ENCODE measurements around the gene LAMA3.

Gene LAMA3

DNA sequence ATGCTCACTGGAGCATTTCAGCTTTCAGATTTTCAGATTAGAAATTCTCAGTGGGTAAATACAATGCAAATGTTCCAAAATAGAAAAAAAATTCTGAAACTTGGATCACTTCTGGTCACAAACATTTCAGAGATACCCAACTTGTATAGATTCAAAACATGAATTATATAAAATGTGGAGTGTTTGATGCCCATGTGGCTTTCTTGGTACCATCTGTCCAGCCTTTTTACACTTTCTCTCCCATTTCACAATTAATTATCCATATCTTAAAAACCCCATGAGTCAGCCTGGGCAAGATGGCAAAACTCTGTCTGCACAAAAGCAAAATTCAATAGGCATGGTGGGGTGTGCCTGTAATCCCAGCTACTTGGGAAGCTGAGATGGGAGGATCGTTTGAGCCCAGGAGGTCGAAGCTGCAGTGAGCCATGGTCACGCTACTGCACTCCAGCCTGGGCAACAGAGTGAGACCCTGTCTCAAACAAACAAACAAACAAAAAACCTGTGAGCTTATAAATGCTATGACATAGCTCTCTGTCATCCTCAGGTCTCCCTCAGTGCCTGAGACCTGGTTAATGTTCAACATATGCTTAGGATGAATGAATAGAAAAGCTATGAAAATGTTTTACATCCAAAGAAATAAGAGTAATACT lies 179.0 kb downstream of the LAMA3 start:
- no peaks in the 10 kb centered on the region for H3K9me3 ChIP-seq (ENCODE audit: control insufficient read depth in 1 of 2, low read length in 2 of 2)
- H3K4me1 ChIP-seq (ENCODE audit: control insufficient read depth in 1 of 2, insufficient read depth in 2 of 2, low read length in 2 of 2) = peaks cover 16 to 21% of the 10 kb centered on the region in 2 donors
- H3K9ac ChIP-seq (ENCODE audit: low read depth in 1 of 2, low read length in 2 of 2) = no peak overlapping the region
- no peak overlapping the region for H3K4me3 ChIP-seq (ENCODE audit: low read depth in 1 of 2, low read length in 2 of 2)
- no peaks in the 10 kb centered on the region for H3K36me3 ChIP-seq (ENCODE audit: control insufficient read depth in 1 of 2, insufficient read depth in 2 of 2, low read length in 2 of 2)
- no peaks in the 10 kb centered on the region for H3K27me3 ChIP-seq (ENCODE audit: control insufficient read depth in 1 of 2, insufficient read depth in 2 of 2, low read length in 2 of 2)
- no peak overlapping the region for H3K27ac ChIP-seq (ENCODE audit: low read depth, low read length)

DNA sequence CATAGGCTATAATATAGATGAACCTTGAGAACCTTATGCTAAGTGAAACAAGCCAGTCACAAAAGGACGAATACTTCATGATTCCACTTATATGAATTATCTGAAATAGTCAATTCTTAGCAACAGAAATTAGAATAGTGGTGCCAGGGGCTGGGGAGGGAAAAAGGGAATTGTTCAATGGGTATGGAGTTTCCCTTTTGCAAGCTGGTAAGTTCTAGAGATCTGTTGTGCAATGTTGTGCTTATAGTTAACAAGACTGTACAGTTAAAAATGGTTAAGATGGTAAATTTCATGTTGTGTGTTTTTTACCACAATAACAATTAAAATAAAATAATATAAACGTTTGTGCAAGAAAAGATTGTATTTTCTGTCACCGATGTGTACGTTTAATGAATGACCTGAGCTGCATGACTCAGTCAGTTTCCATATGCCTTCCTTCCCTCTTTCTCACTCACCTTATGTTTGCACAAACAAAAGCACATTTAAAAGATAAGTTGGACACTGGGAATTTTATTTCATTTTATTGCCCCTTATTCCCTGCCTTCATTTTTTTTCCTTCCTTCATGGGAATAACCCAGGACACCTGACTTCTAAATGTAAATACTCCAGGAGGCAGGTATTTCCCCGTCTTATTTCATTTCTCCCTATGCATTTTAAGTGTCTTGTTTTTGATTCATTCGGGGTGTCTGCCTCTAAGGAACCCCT lies 181.6 kb downstream of the LAMA3 start:
- Histone ChIP-seq H3K9me3 (ENCODE audit: control insufficient read depth in 1 of 2, low read length in 2 of 2) (no peaks in the 10 kb centered on the region), H3K9ac (ENCODE audit: low read depth in 1 of 2, low read length in 2 of 2) (peak overlapping the region in 1 of 2 donors; percentile 59), H3K4me1 (ENCODE audit: control insufficient read depth in 1 of 2, insufficient read depth in 2 of 2, low read length in 2 of 2) (peaks cover 16 to 21% of the 10 kb centered on the region in 2 donors), H3K36me3 (ENCODE audit: control insufficient read depth in 1 of 2, insufficient read depth in 2 of 2, low read length in 2 of 2) (no peaks in the 10 kb centered on the region), H3K4me3 (ENCODE audit: low read depth in 1 of 2, low read length in 2 of 2) (peak overlapping the region; percentile 52 to 61), H3K27ac (ENCODE audit: low read depth, low read length) (no peak overlapping the region), H3K27me3 (ENCODE audit: control insufficient read depth in 1 of 2, insufficient read depth in 2 of 2, low read length in 2 of 2) (no peaks in the 10 kb centered on the region)

- Histone ChIP-seq H3K9me3 (ENCODE audit: control insufficient read depth in 1 of 2, low read length in 2 of 2) (no peaks in the 10 kb centered on the region), H3K36me3 (ENCODE audit: control insufficient read depth in 1 of 2, insufficient read depth in 2 of 2, low read length in 2 of 2) (no peaks in the 10 kb centered on the region), H3K9ac (ENCODE audit: low read depth in 1 of 2, low read length in 2 of 2) (peak overlapping the region in 1 of 2 donors; percentile 59), H3K27ac (ENCODE audit: low read depth, low read length) (no peak overlapping the region), H3K4me3 (ENCODE audit: low read depth in 1 of 2, low read length in 2 of 2) (peak overlapping the region; percentile 52 to 61), H3K27me3 (ENCODE audit: control insufficient read depth in 1 of 2, insufficient read depth in 2 of 2, low read length in 2 of 2) (no peaks in the 10 kb centered on the region), H3K4me1 (ENCODE audit: control insufficient read depth in 1 of 2, insufficient read depth in 2 of 2, low read length in 2 of 2) (peaks cover 16 to 21% of the 10 kb centered on the region in 2 donors)
These were observed 182.2 kb downstream of the LAMA3 start for GRCh38 chr18:23871410-23871809.

- Histone ChIP-seq H3K9ac (ENCODE audit: low read depth in 1 of 2, low read length in 2 of 2) (peak overlapping the region; percentile 29 to 83), H3K4me3 (ENCODE audit: low read depth in 1 of 2, low read length in 2 of 2) (peak overlapping the region; percentile 70 to 85), H3K4me1 (ENCODE audit: control insufficient read depth in 1 of 2, insufficient read depth in 2 of 2, low read length in 2 of 2) (peaks cover 16 to 21% of the 10 kb centered on the region in 2 donors), H3K27me3 (ENCODE audit: control insufficient read depth in 1 of 2, insufficient read depth in 2 of 2, low read length in 2 of 2) (no peaks in the 10 kb centered on the region), H3K9me3 (ENCODE audit: control insufficient read depth in 1 of 2, low read length in 2 of 2) (no peaks in the 10 kb centered on the region), H3K36me3 (ENCODE audit: control insufficient read depth in 1 of 2, insufficient read depth in 2 of 2, low read length in 2 of 2) (no peaks in the 10 kb centered on the region), H3K27ac (ENCODE audit: low read depth, low read length) (peak overlapping the region; percentile 82)
These were observed 183.7 kb downstream of the LAMA3 start for GRCh38 chr18:23872701-23873550.

DNA sequence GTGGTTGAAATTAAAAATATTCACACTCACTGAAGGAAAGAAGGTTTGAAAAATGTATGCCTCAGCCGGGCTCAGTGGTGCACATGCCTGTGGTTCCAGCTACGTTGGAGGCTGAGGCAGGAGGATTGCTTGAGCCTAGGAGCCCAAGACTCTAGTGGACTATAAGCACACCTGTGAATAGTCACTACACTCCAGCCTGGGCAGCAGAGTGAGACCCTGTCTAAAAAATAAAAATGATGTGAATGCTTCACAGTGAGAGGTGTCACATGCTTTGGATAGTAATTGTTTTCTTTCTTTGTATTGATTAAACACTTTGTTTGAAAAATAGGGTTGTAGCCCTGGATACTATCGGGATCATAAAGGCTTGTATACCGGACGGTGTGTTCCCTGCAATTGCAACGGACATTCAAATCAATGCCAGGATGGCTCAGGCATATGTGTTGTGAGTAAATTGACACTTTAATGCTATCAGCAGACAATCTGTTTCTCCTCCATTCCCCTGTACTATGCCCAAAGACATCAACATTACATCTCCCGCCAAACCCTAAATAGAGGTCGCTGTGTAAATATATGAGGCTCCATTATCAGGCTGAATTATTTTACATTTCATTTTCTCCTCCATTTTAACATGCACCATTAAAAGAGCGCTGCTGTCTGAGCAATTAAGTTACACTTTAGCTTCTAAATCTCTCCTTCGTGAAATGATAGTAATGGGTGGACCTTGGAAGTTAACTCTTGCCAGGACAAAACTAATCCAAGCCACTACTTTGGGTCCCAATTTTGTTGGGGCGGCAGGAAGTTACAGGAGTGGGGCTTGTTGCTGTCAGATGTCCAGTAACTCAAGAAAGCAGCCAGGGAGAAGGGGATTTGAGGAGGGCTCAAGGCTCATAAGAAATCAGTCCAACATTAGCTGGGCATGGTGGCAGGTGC lies 187.0 kb downstream of the LAMA3 start:
- no peak overlapping the region for H3K4me3 ChIP-seq (ENCODE audit: low read depth in 1 of 2, low read length in 2 of 2)
- no peak overlapping the region for H3K9ac ChIP-seq (ENCODE audit: low read depth in 1 of 2, low read length in 2 of 2)
- peaks cover 12 to 18% of the 10 kb centered on the region in 2 donors for H3K4me1 ChIP-seq (ENCODE audit: control insufficient read depth in 1 of 2, insufficient read depth in 2 of 2, low read length in 2 of 2)
- H3K36me3 ChIP-seq (ENCODE audit: control insufficient read depth in 1 of 2, insufficient read depth in 2 of 2, low read length in 2 of 2) = peaks cover 0 to 4% of the 10 kb centered on the region in 2 donors
- no peaks in the 10 kb centered on the region for H3K9me3 ChIP-seq (ENCODE audit: control insufficient read depth in 1 of 2, low read length in 2 of 2)
- H3K27me3 ChIP-seq (ENCODE audit: control insufficient read depth in 1 of 2, insufficient read depth in 2 of 2, low read length in 2 of 2) = no peaks in the 10 kb centered on the region
- H3K27ac ChIP-seq (ENCODE audit: low read depth, low read length) = no peak overlapping the region

GRCh38 chr18:23876921-23877320 lies 187.7 kb downstream of the LAMA3 start:
- no peaks in the 10 kb centered on the region for H3K27me3 ChIP-seq (ENCODE audit: control insufficient read depth in 1 of 2, insufficient read depth in 2 of 2, low read length in 2 of 2)
- H3K9ac ChIP-seq (ENCODE audit: low read depth in 1 of 2, low read length in 2 of 2) = no peak overlapping the region
- no peak overlapping the region for H3K4me3 ChIP-seq (ENCODE audit: low read depth in 1 of 2, low read length in 2 of 2)
- peaks cover 6 to 14% of the 10 kb centered on the region in 2 donors for H3K4me1 ChIP-seq (ENCODE audit: control insufficient read depth in 1 of 2, insufficient read depth in 2 of 2, low read length in 2 of 2)
- H3K36me3 ChIP-seq (ENCODE audit: control insufficient read depth in 1 of 2, insufficient read depth in 2 of 2, low read length in 2 of 2) = peaks cover 0 to 4% of the 10 kb centered on the region in 2 donors
- no peaks in the 10 kb centered on the region for H3K9me3 ChIP-seq (ENCODE audit: control insufficient read depth in 1 of 2, low read length in 2 of 2)
- H3K27ac ChIP-seq (ENCODE audit: low read depth, low read length) = no peak overlapping the region

- Histone ChIP-seq H3K27ac (ENCODE audit: low read depth, low read length) (no peak overlapping the region), H3K4me1 (ENCODE audit: control insufficient read depth in 1 of 2, insufficient read depth in 2 of 2, low read length in 2 of 2) (peaks cover 3 to 9% of the 10 kb centered on the region in 2 donors), H3K9me3 (ENCODE audit: control insufficient read depth in 1 of 2, low read length in 2 of 2) (no peaks in the 10 kb centered on the region), H3K4me3 (ENCODE audit: low read depth in 1 of 2, low read length in 2 of 2) (no peak overlapping the region), H3K9ac (ENCODE audit: low read depth in 1 of 2, low read length in 2 of 2) (no peak overlapping the region), H3K27me3 (ENCODE audit: control insufficient read depth in 1 of 2, insufficient read depth in 2 of 2, low read length in 2 of 2) (no peaks in the 10 kb centered on the region), H3K36me3 (ENCODE audit: control insufficient read depth in 1 of 2, insufficient read depth in 2 of 2, low read length in 2 of 2) (peaks cover 0 to 4% of the 10 kb centered on the region in 2 donors)
These were observed 188.1 kb downstream of the LAMA3 start for GRCh38 chr18:23877371-23877770.

DNA sequence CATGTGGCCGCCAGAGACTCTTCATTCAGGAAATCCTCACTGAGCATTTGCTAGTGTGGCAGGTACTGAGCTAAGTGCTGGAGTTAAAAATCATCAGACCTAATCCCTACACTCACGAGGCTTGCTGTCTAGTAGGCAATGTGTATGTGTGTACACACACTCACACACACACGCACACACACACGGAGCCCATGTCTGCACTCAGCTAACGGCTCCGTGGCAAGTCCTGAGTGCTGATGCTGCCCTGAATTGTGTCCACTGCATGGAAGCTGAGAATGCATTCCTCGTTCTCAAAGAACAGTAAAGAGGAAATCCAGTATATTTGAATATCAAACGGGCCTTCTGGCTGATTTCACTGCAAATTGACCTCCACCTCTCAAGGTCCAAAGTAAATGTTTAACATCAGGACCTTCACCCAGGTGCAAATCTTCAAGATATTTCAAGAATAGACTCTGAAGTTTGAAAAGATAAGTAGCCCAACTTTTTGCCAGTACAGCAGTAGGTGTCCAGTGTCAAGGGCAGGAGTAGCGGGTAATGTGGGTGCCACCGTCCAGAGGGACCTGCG lies 189.2 kb downstream of the LAMA3 start:
- H3K9ac ChIP-seq (ENCODE audit: low read depth in 1 of 2, low read length in 2 of 2) = no peak overlapping the region
- H3K4me3 ChIP-seq (ENCODE audit: low read depth in 1 of 2, low read length in 2 of 2) = no peak overlapping the region
- no peak overlapping the region for H3K27ac ChIP-seq (ENCODE audit: low read depth, low read length)
- H3K4me1 ChIP-seq (ENCODE audit: control insufficient read depth in 1 of 2, insufficient read depth in 2 of 2, low read length in 2 of 2) = peaks cover 0 to 7% of the 10 kb centered on the region in 2 donors
- H3K9me3 ChIP-seq (ENCODE audit: control insufficient read depth in 1 of 2, low read length in 2 of 2) = no peaks in the 10 kb centered on the region
- H3K36me3 ChIP-seq (ENCODE audit: control insufficient read depth in 1 of 2, insufficient read depth in 2 of 2, low read length in 2 of 2) = peaks cover 0 to 4% of the 10 kb centered on the region in 2 donors
- no peaks in the 10 kb centered on the region for H3K27me3 ChIP-seq (ENCODE audit: control insufficient read depth in 1 of 2, insufficient read depth in 2 of 2, low read length in 2 of 2)

GRCh38 chr18:23879126-23879525 lies 189.9 kb downstream of the LAMA3 start:
- no peak overlapping the region for H3K9ac ChIP-seq (ENCODE audit: low read depth in 1 of 2, low read length in 2 of 2)
- H3K9me3 ChIP-seq (ENCODE audit: control insufficient read depth in 1 of 2, low read length in 2 of 2) = no peaks in the 10 kb centered on the region
- H3K4me1 ChIP-seq (ENCODE audit: control insufficient read depth in 1 of 2, insufficient read depth in 2 of 2, low read length in 2 of 2) = peaks cover 1 to 7% of the 10 kb centered on the region in 2 donors
- H3K36me3 ChIP-seq (ENCODE audit: control insufficient read depth in 1 of 2, insufficient read depth in 2 of 2, low read length in 2 of 2) = peaks cover 0 to 4% of the 10 kb centered on the region in 2 donors
- H3K27me3 ChIP-seq (ENCODE audit: control insufficient read depth in 1 of 2, insufficient read depth in 2 of 2, low read length in 2 of 2) = no peaks in the 10 kb centered on the region
- H3K27ac ChIP-seq (ENCODE audit: low read depth, low read length) = no peak overlapping the region
- no peak overlapping the region for H3K4me3 ChIP-seq (ENCODE audit: low read depth in 1 of 2, low read length in 2 of 2)

All from duodenal mucosa (tissue), 2 donors.